Measurements from ENCODE around the gene HEPHL1.

Gene HEPHL1

DNA sequence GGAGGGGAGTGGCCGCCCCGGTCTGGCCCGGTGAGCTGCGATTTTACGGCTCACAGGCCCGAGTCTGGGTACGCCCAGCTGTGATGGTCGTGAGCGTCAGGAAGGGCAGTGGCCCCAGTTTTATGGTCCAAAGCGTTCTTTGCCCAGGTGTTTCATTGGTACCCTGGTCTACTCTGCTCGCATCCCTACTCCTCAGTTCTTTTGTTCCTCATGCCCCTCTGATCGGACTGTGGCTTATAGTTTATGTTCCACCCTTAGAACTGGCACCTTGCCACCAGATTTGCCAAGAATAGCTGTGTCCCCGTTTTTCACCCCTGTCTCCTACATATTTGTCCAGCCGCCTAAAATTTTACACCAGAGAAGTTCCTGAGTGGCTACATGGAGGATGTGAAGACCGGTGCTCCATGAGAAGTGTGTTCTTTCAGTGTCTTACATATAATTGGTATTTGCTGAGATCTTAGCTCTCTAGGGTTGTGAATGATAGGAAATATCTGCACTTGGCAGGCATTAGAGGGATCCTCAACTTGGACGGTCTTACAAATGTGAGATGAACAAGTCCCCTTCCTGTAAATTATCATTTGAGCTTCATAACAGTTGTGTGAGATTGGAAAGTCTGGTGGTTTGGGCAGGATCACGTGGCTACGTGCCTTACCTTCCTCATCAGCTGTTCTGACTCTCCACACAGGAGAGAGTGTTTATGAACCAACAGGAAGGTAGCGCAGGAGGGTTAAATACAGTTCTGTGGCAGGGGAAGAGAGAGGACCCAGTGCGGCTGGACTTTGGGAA lies 108.6 kb downstream of the HEPHL1 start:
- no peak for DNase-seq (ENCODE audit: low spot score)

DNA sequence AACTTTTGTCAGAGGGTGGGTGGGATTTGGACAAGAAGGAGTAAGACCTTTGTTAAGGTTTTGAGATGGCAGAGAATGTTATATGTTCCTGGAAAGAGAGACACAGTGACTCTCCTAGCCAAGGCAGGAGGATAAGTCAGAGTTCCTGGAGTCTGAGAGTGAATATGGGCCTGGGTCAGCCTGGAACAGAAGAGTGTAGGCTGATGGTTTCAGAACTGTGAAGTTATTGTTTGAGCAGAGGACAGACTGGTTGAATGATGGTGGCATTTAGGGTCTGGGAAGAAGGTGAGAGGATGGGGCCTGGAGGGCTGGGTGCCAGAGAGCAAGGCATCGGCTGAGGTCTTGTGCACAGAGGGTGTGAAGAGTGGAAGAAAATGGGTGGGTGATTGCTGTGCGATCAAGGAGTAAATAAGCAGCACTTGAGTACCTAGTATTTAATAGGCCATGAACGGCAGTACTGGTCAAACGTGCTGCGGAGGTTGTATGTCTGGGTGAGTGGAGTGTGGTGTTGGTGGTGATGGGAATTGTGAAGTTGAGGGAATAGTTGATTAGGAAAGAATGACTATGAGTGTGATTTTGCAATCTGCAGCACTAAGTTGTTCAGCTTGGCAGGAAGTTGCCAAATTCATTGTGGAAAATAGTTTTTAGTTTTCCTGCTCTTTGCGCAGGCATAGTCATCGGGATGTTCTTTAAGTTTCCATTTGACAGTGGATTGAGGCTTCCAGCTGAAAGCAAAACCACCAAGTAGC lies 109.3 kb downstream of the HEPHL1 start:
- no peak for DNase-seq (ENCODE audit: low spot score)

DNA sequence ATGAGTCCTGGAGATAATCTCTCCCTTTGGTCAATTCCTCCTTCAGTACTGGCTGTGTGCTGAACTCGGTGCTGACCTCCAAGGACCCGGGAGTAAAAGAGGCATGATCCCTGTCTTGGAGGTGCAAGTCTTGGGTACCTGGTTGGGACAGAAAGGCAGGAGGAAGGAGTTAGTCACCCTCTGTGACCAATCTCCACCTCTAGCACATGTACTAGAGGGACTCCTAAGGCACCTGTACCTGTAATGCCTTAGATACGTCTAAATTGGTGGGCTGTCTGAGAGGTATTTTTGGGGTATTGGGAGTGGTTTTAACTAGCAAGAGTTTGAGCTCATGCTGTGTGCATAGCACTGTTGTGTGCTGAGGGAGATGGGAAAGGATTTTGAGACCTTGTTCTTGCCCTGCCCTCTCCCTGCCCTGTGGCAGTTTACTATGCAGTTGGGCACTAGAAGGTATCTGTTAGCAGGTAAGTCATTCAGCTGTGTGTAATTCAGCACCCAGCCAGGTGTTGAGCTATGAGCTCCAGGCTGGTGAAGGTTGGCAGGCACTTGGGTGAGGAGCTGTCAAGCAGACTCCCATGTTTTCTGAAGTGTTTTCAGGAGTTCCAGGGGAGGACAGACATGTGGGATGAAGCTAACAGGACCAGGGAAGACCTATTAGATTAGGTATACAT lies 110.0 kb downstream of the HEPHL1 start:
- DNase-seq (ENCODE audit: low spot score): no peak

DNA sequence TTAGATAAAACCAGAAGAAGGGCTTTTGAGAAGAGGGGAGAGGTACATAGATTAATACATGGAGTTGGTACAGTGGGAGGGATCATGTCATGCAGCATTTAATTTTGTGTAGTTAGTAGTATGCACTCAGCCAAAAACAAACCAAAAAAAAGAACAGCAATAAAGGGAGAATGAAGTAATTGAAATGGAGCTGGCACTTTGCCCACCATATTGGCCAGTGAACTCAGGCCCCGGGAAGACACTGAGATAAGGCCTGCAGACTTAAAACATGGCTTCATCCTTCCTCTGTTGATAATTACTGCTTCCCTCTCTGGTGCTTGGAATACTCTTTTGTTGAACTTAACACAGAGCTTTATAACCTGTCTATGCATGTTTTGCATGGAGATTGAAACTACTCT lies 110.6 kb downstream of the HEPHL1 start:
- no peak for DNase-seq (ENCODE audit: low spot score)

DNA sequence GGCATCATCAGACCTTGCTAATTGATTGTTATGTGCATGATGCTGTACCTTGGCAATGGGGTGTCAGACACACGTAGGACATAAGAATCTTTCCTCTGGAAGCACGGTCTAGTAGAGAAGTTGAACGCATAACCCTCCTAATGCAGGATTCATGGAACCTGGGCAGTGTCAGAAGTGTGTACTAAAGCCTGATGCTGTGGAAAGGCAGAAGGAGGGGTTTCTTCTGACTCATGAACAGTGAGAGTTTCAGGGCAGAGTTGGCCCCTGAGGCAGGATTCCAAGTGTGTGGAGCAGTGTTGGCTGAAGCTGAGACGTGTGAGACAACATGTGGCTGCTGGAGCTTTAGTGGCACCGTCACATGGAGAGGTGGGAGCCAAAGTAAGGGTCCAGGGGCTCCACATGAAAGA lies 111.0 kb downstream of the HEPHL1 start:
- DNase-seq (ENCODE audit: low spot score): no peak

DNA sequence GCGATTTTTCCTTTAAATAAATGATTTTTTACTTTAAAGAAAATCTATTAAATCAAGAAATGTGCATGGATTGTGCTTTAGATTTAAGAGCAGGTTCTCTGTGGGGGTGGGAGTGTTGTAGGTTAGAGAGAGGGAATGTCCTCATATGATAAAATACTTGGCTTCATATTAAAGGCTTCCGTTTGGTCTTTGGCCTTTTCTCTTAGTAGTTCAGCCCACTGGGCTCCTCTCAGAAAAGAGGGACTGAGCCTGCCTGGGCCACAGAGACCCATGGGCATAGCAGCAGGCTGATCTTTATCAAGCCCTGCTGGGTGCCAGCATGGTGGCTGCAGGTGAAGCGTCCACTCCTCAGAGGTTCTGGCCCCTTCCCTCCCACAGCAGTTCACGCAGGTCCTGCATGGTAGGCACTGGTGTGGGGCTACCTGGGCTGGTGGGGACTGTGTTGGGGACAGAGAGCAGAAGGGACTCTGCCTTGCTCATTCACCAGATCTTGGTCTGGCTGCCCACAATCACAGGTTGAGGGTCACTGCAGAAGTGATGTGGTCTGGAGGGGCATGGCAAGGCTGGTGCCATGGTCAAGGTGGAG lies 111.8 kb downstream of the HEPHL1 start:
- DNase-seq (ENCODE audit: low spot score): no peak

DNA sequence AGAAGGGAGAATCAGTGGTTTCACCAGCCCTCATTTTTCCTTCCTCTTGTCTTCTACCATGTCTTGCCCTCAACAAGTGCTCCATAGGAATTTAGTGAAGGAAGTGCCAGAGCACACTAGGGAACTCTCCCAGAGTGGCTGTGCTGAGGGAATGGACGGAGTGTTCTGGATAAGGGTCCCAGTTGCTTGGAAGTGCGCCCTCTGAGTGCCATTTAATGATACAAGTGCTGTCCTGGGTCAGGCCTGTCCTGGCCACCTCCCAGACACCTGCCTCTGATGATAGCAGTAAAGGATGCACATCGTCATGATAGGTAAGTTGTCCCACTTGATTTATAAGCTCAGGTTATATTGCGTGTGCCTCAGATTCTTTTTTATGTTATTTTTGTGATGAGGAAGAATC lies 112.6 kb downstream of the HEPHL1 start:
- DNase-seq (ENCODE audit: low spot score): no peak

DNA sequence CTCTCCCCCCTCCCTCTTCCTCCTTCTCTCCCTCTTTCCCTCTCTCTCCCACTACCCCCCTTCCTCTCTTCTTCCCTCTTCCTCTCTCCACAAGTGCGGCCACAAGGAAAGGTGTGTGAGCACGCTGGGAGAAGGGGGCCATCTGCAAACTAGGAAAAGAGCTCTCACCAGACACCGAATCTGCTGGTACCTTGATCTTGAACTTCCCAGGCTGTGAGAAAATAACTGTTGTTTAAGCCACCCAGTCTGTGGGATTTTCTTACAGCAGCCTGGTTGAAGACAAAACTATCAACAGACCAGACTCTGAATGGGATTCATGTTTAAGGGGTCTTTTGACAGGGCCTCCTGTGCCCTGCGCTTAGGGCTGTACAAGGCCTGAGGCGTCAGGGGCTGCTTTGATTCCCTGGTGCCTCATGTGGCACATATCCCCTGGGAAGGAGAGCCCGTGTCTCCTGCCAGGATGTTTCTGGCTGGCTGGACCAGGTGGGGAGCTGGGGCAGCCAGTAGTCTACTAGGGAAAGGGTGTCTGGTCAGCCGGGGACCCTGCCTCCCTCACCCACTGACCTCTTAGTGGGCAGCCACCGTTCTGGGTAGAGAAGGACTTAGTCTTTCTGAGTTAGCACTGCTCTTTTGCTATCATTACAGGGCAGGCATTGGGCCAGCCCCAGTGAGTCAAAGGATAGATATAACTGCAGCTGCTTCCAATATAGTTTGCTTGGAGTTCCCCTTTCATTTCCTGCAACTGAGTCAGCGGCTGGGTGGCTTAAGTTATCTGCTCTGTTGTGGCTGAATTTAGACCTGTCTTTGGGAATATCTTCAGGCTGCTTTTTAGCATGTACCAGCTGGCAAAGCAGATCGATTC lies 113.7 kb downstream of the HEPHL1 start:
- no peak for DNase-seq (ENCODE audit: low spot score)

DNA sequence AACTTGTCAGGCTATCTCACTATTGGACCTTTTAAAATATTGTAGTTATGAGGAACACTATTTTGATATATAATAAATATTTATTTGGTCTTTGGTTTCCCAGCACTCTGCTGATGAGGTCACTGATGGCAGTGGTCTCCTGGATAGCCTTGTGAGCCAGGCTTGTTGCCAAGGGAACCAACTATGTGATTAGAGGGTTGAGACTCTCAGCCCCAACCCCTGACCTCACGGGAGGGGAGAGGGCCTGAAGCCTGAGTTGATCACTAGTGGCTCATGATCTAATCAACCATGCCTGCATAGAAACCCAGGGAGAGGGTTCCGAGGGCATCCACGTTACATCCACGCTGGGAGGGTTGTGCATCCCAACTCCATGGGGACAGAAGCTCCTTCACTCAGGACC lies 118.3 kb downstream of the HEPHL1 start:
- peak; percentile 70 for DNase-seq (ENCODE audit: low spot score)

DNA sequence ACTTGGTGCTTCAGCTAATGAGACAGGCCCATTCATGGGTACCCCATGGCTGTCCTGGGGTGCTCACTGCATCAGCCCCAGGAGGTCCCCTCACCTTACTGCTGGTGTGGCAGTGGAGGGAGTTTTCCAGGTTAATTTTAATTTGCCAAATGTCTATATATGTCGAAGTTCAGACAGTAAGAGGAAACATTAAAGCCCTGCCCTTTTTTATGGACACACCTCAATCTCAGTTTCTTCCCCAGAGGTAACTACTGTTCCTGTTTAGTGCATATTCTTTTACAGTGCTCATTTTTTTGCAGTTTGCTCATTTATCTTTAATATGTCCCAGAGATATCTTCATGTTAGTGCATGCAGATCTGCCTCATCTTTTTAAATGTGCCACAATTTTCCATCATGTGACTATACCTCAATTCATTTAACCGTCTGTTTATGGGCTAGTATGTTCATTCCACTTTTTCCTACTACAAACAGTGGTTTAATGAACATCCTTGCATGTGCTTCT lies 119.1 kb downstream of the HEPHL1 start:
- no peak for DNase-seq (ENCODE audit: low spot score)

DNA sequence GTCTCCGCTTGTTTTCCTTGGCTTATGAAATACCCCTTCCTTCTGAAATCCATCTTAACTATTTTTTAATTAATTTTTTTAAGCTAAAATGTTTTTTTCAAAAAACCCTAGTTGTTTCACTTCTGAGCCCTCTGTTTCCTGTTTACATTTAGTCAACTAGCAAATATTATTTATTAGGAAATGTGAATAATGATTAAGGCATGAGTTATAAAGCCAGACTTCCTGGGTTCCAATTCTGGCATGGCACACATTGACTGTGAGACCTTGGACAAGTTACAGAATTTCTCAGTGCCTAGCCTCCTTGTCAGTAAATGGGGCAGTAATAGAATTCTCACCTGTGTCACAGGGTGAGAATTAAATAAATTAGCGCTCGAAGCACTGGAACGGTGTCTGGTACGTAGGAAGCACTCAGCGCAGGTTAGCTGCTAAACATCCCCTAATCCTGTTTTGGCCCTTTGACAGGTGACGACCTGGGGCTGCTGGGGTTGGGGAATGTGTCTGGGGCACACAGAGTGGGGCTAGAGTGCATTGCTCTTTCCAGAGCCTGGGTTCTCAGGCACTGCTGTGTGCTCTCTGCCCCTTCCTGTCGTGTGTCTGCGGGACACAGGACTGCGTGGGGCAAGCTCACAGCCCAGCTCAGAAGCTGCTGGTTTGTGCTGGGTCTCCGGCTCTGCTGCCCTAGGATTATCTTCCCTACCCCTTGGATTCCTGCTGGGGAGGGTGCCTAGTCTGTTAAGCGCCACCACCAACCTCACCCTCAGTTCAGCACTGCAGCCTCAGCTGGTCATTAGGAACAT lies 120.6 kb downstream of the HEPHL1 start:
- no peak for DNase-seq (ENCODE audit: low spot score)

DNA sequence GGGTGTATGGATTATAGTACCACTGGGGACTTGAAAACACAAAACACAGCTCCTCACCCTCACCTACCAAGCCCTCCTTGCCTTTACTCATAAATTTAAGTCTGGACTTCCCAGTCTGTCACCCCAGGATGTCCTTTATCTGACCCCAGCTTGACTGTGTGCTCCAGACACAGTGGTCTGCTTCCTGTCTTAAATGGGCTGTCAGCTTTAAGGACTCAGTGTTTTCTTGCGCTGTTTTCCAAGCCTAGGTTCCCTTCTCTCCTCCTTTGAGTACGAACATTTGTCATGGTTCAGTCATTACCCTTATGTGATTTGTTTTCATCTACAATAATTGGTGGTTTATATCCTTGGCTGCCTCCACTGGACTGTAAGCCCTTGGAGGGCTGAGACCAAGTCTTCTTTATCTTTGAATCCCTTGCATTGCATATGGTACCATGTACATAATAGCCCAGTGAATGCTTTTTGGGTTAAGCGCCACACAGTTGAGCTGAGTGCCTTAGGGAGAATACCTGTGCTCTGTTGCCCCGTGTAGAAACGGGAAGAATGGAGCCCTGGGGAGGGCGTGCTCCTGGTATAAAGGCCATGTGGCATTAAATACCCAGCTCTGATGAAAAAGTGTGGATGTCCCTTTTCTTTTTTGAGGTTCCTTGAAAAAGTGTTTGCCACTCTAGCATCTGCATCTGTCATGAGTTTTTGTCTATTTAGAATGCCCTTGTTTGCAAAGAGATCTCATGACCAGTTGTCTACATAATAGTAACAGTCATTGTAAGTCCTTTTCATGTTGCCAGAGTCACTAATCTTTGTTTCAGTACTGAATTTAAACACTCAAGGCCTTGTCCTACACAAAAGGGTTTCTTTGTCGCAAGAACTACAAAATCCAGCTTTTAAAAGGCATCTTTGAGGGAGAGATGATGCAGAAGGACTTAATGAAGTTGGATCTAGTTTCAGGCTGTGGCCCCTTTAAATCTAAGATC lies 121.4 kb downstream of the HEPHL1 start:
- DNase-seq (ENCODE audit: low spot score): peak; percentile 94

DNA sequence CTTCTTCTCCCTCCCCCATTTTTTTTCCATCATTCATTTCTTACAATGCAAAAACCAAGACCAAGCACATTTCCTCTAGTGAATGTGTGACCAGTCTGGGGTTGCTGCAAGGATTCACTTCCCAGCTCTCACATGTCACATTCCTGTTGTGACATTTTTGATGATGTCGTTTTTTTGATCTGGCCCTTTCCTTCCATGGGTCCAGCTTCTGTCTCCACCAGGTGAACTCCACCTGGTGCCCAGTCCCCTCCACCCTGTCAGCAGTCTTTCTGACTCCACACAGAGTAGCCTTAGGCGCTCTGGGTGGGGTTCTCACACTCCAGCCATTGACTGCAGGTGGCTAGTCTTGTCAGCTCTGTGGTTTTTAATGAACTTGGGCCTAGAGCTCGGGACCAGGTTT lies 123.1 kb downstream of the HEPHL1 start:
- DNase-seq (ENCODE audit: low spot score): no peak

DNA sequence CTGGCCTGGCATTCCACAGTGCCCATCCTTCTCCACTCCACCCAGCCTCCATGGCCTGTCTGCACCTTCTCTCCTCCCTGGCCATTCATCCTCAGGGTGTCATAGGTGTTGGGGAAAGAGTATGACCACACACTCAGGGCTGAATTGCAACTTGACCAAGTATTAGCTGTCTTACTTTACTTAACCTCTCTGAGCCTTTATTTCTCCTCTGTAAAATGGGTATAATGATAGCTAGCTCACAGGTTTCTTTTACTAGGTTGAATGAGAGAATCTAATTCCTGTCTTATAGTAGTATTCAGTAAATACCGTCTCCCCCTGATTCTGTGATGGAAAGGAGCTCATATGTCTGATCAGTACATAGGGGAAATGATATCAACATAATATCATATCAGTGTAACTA lies 123.5 kb downstream of the HEPHL1 start:
- no peak for DNase-seq (ENCODE audit: low spot score)

DNA sequence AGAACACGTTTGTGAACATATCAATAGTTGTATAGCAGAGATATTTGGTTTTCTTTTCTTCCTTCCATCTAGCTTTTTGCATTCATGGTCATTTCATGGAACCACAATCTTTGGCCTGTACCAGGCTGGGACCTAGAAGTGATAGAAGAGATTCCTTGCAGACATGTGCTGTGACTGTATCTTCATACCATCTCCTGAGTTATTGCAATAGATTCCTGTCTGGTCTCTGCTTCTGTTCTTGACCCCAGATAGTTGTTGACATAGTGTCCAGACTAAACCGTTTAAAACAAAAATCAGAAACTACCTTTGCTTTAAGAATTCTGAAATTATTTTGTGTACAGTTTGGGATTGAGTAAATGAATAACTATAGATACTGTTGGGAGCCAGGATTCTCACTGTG lies 124.3 kb downstream of the HEPHL1 start:
- DNase-seq (ENCODE audit: low spot score): no peak

DNA sequence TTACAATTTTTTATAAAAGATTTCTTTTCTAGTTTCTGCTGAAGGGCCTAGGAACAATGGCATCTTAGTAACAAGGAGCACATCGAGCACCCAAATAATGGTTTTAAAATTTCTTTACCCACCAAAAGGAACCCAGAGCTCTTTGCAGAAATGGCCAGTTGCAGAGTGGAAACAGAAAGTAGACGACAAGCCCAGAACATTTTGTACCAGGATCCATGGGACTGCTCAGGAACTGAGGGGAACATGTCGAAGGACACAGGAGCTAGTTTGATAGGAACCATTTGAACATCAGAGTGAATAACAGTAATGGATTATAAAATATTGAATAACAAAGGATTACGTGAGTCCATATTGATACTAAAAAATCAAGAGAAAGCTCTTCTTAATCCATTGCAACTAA lies 124.8 kb downstream of the HEPHL1 start:
- no peak for DNase-seq (ENCODE audit: low spot score)

DNA sequence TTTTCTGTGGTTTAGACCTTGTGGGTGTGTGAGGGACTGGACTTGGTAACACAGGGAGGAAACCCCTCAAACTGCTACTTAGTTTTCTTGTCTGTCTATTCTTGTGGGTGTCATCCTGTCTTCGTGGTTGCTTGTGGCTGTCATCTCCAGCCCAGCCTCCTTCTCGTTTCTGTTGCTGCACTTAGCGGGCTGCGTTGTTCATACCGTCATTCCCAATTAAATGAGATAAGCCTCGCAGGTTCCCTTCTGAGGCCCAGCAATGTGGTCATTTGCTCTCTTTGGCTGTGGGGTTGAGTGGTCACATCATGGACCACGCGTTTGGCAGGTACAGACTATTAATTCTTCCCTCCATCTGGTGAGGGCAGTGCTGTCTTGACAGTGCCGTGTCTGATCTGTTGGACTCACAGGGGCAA lies 126.3 kb downstream of the HEPHL1 start:
- peak; percentile 83 for DNase-seq (ENCODE audit: low spot score)

DNA sequence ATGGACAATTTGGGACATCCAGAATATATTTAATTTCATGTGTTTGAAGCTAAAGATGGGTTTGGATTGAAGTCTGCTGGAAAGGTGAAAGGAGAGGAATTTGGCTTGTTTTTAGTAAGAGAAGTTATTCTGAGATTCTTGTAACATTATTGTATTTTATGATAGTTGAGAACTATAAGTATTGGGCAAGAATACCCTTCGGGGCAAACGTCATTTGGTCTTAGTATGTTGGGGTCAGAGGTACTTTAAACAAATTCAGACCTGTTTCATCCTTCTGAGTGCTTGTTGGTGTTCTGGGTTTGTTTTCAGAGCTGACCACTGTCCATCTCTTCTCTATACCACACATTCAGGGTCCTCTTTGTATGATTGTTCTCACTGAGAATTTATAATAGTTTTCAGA lies 127.0 kb downstream of the HEPHL1 start:
- no peak for DNase-seq (ENCODE audit: low spot score)

DNA sequence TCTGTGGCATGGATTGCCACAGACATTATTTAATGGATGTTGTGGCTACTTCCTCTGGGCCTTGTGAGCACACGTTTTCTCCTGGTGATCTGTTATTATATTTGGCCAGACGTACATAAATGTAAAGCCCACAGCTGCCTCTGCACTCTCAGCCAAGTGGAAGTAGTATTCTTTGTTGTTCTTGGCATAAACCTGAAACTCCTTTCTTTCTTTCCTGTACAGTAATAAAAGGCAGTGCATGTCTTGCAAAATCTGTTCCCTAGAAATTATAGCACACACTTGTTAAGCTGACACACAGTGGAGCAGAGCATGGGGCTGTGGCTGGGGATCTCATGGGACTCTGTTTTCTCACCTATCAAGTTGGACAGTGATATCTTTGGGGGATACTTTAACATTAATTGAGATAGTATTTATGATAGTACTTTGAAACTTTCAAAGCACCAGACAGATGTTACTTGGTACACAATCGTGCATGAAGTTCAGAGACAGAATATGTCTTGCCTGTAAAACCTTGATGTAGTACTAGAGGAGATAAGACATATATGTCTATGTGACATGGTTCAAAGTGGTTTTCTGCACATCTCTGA lies 128.4 kb downstream of the HEPHL1 start:
- DNase-seq (ENCODE audit: low spot score): no peak
